HL-60/S4 treated with retinoic acid at 250 ng/mL for 4 days and 3 days (cell line): ENCODE measurements around the gene DLGAP5.

Experiments
- in situ Hi-C: fragments of 300-500 bp; cut with MboI; formaldehyde crosslinking; loops from 2 replicates; pipeline ENCODE4 v1.7.0; 2022; ENCODE audit warnings: low sequenced_read_pairs

The DLGAP5 gene, protein sequence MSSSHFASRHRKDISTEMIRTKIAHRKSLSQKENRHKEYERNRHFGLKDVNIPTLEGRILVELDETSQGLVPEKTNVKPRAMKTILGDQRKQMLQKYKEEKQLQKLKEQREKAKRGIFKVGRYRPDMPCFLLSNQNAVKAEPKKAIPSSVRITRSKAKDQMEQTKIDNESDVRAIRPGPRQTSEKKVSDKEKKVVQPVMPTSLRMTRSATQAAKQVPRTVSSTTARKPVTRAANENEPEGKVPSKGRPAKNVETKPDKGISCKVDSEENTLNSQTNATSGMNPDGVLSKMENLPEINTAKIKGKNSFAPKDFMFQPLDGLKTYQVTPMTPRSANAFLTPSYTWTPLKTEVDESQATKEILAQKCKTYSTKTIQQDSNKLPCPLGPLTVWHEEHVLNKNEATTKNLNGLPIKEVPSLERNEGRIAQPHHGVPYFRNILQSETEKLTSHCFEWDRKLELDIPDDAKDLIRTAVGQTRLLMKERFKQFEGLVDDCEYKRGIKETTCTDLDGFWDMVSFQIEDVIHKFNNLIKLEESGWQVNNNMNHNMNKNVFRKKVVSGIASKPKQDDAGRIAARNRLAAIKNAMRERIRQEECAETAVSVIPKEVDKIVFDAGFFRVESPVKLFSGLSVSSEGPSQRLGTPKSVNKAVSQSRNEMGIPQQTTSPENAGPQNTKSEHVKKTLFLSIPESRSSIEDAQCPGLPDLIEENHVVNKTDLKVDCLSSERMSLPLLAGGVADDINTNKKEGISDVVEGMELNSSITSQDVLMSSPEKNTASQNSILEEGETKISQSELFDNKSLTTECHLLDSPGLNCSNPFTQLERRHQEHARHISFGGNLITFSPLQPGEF

DNA sequence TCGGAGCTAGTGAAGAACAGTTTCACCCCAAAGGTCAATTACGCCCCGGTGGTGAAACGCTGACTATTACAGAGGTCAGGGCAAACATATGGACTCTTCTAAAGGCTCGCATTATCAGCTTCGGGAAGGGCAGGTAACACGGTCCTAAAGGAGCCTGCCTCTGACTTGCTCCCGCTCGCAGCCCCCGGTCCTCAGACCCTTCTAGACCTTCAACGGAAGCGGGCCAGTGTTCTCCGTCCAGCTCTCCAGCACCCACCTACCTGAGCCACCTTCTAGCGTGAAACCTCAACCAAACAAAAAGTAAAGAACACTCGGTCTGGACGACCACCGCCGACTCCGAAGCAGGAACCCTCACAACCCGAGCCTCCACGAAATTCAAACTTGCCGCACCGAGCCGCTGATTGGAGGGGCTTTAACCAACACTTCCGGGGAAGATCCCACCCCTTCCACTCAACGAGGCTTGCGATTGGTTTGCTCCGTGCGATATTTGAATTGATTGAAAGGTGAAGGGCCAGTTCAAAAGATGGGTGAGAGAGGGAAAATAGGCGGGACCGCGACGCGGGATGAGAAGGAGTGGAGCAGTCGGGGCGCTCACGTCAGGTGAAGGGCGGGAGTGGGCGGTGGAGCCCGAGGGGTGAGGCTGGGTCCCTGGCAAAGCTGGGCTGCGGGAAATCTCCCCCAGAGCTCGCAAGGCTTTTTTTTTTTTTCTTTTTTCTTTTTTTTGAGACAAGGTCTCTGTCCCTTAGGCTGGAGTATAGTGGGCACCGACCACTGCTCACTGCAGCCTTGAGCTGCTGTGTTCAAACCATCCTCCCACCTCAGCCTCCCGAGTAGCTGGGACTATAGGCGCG lies at the start of gene DLGAP5:
TSS of gene DLGAP5 (minus strand) at position 383 of the 851 bp plus-strand sequence. CDS start 2,406 bp downstream, outside the sequence.
- in situ Hi-C loops = no loop called here

DNA sequence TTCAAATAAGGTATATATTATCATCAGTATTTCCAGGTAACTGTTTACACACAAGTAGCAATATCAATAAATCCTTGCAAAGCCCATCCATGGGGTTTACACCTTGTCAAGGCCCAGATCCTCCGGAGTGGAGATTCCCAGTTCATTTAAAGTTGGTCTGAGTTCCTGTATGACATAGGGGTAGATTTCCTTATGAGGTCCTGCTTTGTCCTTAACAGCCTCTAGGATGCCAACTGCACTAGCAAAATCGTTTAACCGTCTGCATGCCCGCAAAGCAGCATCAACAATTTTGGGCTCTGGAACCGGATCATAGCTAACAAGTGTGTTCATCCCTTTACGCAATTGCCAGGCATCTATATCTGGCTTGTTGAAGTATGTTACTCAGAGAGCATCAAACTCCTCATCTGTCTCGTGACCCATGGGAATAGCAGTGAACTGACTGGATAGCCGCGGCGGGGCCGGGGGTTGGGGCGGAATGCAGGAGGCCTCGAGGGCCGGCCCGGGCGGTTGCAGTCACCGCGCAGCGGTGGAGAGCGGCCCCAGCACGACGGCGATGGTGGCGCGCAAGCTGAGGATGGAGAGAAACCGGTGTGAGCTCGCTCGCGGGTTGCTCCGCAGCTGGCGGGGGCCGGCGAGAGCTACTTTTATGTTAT lies 49.3 kb upstream of the DLGAP5 start:
- in situ Hi-C loops = no loop called here

- in situ Hi-C loops = no loop called here
Measured at GRCh38 chr14:55239320-55239719, 47.9 kb upstream of the DLGAP5 start.

DNA sequence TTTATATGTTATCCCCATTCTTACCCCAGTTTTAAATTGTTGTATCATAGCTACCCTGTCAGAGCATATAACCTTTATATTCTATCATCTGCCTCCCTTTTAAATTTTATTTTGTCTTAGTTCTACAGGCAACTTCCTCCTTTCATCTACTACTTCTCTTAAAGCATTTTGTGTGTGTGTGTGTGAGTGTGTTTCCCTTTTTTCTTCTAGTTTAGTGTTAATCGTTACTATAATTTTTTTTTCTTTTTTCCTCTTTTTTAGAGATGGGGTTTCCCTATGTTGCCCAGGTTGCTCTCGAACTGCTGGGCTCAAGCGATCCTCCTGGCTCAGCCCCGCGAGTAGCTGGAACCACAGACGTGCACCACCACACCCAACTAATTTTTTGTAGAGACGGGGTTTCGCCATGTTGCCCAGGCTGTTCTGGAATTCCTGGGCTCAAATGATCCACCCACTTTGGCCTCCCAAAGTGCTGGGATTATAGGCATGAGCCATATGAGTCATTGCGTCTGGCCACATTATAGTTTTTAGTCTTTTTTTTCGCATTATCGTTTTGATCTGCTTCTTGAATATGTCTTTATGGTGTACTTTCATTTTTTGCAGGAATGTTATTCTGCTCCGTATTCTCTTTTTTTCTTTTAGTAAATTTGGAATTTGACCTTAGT lies 46.8 kb upstream of the DLGAP5 start:
- in situ Hi-C loops = no loop called here

DNA sequence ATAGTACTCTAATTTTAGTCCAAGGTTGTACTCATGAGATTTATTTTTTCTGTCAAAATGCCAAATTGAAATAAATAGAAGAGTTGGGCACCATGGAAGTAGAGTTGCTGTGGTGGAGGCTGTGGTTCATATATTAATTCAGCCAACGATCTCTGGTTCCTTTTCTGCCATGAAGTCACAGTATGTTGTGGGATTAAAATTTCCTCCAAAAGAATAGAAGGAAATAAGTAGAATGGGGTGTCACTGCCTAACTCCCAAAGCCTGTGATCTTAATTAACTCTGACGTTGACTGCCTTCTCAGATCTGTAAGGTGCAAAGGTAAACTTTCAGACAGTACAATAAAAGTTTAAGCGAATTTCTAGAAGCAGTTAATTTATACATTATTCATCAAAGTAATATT lies 42.2 kb upstream of the DLGAP5 start:
- in situ Hi-C loops = no loop called here

- in situ Hi-C loops = no loop called here
Measured at GRCh38 chr14:55228261-55228660, 36.9 kb upstream of the DLGAP5 start.

DNA sequence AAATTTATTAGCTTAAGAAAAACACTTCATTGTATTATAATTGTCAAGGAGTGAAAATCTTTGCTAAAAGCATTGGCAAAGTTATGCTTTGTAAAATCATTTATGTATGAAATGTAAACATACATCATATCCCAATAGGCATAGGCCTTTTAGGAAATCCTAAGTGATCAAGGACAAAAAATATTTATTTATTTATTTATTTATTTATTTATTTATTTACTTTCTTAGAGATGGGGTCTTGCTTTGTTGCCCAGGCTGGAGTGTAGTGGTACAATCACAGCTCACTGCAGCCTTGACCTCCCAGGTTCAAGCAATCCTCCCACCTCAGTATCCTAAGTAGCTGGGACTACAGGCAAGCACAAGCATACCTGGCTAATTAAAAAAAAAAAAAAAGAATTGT lies 32.0 kb upstream of the DLGAP5 start:
- in situ Hi-C loops = no loop called here

DNA sequence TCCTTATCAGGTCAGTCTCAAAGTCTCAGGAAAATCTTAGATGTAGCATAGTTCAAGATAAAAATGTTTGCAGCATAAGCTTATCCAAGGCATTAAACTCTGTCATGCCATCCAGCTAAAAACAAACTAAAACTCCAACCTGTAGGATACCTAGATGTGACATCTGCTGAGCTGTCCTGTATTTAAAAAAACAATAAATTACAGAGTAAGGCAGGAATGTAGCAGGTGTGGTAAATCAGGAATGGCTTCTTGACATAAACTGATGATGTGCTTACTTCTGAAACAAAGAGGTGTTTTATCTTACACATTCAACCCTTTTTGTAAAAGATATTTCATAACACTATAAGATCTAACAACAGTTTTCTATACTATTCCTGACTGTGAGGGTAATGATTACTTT lies 30.6 kb upstream of the DLGAP5 start:
- in situ Hi-C loops = no loop called here

DNA sequence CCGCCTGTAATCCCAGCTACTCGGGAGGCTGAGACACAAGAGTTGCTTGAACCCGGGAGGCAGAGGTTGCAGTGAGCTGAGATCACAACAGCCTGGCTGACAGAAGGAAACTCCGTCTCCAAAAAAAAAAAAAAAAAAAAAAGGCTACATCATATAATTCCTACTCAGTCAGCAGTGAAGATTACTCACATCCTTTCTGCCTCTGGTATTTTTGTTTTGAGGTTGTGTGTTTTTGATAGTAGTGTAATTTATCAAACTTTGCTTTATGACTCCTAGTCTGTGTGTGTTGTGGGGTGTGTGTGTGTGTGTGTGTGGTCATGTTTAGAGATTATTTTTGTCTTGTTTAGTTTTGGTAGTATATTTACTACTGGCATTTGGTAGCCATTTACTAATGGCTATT lies 29.8 kb upstream of the DLGAP5 start:
- in situ Hi-C loops = no loop called here

DNA sequence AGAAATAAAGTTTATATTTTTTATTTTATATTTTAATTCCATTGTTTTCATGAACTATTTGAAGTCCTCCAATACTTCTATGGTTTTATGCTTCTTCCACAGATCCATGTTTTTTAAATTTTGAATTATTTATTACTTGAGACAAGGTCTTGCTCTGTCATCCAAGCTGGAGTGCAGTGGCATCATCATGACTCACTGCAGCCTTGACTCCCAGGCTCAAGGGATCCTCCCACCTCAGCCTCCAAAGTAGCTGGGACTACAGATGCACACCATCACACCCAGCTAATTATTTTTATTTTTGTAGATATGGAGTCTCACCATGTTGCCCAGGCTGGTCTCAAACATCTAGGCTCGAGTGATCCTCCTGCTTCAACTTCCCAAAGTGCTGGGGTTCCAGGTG lies 28.8 kb upstream of the DLGAP5 start:
- in situ Hi-C loops = no loop called here

GRCh38 chr14:55212634-55213033 lies 21.2 kb upstream of the DLGAP5 start:
- in situ Hi-C loops = no loop called here

- in situ Hi-C loops = no loop called here
Measured at GRCh38 chr14:55207832-55208231, 16.4 kb upstream of the DLGAP5 start.

- in situ Hi-C loops = no loop called here
Measured at GRCh38 chr14:55206175-55206693, 14.8 kb upstream of the DLGAP5 start.

- in situ Hi-C loops = no loop called here
Measured at GRCh38 chr14:55201219-55202101, 10.1 kb upstream of the DLGAP5 start.

GRCh38 chr14:55200651-55201050 lies 9.3 kb upstream of the DLGAP5 start:
- in situ Hi-C loops = no loop called here

DNA sequence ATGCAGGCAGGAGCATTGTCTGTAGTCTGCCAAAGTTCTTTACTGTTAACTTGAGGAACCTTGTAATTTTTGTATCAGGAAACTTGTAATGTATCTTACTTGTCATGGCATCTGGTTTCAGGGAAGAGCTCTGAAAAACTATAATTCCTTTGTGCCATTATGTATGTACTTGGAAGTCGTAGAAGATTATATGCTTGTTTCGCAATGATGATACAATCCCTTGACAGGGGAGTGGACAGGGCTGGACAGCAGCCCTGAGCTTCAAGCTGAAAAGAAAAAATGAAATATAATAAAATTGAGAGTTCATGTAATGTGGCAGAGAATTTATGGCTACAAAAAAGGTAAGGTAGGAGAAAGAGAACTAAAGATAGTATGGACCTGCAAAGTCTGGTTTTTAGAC lies 7.4 kb upstream of the DLGAP5 start:
- in situ Hi-C loops = no loop called here

DNA sequence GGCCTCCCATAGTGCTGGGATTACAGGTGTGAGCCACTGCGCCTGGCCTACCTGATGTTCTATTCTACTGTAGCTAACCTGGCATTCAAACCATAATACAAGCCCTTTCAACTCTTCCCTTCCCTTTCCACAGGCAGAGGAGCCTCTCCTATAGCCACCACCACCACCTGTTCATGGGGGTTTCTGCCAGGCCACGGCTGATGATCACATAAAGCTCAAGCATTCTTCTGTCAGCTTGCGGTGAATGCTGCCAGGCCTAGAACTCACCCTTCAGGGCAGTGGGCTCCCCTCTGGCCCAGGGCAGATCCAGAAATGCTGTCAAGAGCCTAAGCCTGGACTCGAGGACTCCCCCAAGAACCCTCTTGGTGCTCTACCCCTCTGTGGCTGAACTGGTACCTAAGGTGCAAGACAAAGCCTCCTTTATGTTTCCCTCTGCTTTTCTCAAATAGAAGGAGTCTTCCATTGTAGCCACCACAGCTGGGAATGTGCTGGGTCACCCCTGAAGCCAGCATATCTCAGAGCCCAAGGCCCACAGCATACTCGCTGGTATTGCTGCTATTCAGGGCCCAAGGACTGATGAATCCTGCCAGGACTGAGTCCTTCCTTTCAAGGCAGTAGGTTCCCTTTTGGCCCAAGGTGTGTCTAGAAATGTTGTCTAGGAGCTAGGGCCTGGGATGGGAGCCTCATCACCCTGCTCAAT lies 3.4 kb upstream of the DLGAP5 start:
- in situ Hi-C loops = no loop called here

DNA sequence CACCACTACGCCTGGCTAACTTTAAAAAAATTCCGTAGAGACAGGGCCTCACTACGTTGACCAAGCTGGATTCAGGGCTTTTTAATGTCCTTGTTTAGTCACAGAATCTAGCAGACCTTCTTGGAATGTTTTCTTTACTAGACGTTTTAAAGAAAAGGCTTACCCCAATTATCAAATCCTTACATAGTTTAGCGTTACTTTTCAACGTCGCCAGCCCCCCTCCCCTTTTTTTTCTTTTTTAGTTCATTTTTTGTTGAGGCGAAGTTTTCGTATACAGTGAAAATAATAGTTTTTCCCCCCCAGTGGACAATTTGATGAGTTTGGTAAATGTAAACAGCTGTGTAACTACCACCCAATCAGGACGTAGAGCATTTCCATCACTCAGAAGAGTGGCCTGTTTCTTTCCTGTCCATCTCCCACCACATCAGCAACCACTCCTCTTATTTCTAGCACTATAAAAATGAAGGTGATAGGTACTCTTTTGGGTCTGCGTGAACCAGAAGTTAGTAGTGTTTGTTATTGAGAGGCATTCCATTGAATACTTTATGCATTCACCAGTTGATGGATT lies 753 bp upstream of the DLGAP5 start:
- in situ Hi-C loops = no loop called here
